HG02943 (cell line): ENCODE measurements around the gene UNC13A.

Experiments
- ATAC-seq: cut with Tn5 transposase; IDR thresholded peaks from one replicate; pipeline ENCODE4 v1.9.1; 2021; ENCODE audit warnings: mild to moderate bottlenecking, low read depth, moderate library complexity; ENCODE audit not compliant: unreplicated experiment

The UNC13A gene

DNA sequence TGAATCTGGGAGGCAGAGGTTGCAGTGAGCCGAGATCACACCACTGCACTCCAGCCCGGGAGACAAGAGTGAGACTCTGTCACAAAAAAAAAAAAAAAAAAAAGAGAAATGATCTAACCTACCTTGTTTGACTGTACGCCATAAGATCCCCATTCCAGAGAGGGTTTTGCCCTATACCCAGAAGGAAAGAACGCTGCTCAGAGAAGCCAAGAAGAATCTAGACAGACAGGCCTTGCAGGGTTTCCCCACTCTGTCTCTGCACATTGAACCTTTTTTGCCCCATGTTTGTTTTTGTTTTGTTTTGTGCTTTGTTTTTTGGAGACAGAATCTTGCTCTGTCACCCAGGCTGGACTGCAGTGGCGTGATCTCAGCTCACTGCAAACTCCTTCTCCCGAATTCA lies 23.7 kb upstream of the UNC13A start:
- no peak for ATAC-seq

DNA sequence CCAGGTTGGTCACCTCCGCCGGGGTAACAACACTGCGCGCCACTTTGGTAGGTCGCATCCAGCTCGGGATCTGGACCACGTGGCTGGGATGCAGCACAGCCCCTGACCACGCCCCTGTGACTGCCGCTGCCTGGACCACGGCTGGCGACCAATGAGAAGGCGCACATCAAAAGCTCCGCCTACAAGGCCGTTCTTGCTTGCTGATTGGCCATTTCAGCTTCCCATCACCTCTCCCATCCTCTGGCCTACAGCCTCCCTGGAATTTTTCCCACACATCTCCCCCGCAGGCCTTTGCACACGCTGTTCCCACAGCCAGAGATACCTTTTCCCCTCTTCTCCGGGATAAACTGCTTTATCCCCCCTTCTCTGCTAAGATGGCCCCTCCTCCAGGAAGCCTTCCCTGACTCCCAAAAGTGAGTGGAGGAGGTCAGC lies 18.6 kb upstream of the UNC13A start:
- no peak for ATAC-seq

DNA sequence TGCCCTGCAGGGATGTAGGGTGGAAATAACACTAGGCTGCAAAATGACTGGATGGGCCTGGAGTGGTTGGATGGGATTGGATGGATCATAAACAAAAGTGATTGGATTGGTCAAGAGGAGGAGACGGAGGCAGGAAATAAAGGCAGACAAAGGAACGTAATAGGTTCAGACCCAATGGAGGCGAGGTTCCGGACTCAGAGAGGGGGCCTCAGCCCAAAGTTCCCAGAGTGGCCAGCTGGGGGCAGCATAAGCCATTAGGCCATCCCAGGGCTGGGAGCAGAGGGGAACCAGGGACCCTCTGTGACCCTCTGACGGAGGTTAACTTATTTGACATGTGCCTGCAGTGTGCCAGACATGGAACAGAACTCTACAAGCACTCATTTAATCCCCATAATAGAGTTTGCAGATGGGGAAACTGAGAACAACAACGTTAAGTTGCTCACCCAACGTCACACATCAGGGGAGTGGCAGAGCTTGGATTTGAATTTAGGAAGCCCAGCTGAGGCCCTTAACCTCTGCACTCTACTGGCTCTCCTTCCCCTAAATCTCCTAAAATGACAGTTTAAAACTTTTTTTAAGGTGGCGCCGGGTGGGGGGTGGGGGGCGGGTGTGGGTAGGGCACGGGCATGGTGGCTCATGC lies 15.8 kb upstream of the UNC13A start:
- no peak for ATAC-seq

DNA sequence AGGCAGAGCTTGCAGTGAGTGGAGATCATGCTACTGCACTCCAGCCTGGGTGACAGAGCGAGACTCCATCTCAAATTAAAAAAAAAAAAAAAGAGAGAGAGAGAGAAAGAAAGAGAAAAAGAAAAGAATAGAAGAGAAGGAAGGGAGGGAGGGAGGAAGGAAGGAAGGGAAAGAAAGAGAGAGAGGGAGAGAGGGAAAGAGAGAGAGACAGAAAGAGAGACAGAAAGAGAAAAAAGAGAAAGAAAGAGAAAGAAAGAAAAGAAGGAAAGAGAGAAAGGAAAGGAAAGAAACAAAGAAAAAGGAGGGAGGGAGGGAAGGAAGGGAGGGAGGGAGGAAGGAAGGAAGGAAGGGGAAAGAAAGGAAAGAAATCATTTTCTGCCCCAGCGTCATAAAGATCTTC lies 7.0 kb upstream of the UNC13A start:
- no peak for ATAC-seq

DNA sequence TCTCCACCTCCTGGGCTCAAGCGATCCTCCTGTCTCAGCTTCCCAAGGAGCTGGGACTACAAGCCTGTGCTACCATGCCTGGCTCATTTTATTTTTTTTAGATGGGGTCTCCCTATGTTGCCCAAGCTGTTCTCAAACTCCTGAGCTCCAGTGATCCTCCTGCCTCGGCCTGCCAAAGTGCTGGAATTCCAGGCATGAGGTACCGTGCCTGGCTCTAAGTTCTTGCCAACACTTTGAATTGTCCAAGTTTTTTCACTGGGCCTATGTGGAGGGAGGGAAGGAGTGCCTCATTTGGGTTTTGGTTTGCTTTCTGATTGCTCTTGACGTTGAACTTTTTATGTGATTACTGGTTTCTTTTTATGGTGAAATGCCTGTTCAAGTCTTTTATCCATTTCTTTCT lies 4.4 kb upstream of the UNC13A start:
- no peak for ATAC-seq

DNA sequence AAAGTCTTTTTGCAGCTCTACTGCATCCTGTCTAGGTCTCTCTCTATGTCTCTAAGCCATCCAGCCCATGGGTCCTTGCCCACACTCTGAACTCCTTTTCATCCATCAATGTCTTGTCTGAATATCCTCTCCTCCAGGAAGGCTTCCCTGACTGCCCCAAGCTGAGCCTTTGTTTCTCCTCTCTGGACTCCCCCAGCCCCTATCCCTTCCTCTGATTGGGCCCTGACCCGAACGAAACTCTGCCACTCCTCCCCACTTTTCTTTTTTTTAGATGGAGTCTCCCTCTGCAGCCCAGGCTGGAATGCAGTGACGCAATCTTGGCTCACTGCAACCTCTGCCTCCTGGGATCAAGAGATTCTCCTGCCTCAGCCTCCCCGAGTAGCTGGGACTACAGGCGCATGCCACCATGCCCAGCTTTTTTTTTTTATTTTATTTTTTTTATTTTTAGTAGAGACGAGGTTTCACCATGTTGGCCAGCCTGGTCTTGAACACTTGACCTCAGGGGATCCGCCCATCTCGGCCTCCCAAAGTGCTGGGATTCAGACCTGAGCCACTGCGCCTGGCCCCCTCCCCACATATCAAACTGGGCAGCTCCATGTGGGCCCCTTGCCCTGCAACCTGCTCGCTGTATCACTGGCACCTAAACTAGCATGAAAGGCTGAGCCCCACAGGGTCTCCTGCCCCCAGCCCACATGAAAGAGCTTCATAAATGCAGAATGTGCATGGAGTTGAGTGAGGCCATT lies 870 bp upstream of the UNC13A start:
- ATAC-seq, result no peak

DNA sequence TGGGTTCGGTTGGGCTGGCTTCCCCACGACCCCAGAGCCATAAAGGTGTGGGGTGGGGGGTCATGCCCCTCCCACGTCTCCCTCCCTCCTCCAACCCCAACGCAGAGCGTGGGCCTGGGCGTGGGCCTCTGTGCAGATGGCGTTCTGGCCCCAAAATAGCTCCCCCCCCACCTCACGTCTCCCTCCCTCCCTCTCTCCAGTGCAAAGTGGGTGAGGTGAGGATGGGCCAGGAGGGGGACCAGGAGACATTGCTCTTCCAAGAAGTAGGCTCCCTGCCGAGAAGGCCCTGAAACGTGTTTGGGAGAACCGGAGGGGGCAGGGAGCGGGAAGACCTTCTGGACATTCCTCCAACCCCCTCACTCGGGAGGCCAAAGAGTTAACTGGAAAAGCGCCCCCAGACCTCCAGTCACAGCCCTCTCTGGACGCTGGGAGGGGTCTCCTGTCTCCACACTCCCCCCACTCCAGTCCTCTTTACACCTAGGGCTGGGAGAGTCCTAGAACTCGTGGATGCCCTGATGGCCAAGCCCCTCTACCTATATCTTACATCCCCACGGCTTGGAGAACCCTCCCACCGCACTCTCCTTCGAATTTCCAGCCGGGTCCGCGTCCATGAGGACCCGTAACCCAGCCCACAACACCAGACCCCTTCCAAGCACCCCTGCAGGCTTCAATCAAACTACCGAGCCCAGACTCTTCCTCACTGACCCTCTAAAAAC lies 855 bp downstream of the UNC13A start:
- ATAC-seq, result no peak

DNA sequence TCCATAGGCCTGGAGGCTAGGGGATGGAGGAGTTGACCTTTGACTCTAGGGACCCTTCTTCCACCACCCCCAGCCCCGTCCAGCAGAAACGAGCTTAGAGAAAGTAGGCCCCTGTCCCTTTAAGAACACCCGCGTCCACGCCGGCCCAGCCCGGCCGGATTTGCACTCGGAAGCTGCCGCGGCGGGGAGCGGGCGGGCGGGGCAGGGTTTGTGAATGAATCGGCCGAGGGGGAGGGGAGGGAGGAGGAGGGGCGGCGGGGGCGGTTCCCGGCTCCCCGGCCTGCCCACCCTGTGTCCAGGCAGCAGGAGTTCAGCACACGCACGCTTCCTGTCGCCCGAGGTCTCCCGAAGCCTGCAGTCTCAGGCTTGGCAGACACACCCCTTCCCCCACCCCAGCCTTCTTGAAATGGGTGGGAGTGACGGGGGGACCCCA lies 1.5 kb downstream of the UNC13A start:
- ATAC-seq, result no peak

DNA sequence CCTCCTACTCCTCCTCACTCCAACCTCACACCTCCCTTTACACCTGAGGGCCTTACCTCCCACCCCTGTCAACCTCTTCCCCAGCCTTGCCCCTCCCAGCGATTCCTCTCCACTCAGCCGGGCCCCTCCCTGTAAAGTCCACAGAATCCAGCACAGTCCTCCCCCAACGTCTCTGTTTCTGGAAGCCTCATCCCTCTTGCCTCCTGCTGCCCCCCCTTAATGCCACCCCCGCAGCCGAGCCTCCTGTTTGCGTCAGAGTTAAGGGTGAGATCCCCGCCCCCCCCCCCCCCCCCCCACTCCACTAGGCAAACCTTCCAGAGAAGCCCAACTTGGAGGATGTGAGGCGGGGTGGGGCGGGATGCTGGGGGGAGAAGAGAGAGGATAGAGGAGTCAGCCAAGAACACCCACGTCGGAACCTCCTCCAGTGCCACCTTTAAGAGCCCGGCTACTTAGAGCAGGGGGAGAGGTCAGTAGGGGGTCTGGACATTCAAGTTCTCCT lies 2.1 kb downstream of the UNC13A start:
- no peak for ATAC-seq

DNA sequence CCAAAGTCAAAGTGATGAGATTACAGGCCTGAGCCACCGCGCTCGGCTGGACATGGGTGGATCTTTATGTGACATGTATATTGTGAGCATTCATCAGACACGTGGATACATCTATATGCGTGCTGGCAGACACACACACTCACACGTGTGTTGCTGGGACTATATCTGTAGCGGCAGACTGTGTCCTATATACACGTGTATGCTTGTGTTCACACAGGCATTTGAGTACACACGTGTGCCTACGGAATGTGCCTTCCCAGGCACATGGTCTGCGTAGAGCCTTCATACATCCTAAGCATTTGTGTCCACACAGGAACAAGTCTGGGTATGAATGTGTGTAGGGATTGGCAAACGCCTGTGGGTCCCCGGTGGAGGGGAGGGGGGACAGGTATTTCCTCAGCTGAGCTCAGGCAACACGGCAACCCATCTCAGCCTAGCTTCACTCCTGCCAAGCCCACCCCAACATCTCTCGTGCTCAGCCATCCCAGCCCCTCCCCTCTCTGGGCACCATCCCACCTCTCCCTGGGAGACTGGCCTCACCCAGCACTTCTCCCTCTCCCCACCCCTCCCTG lies 2.6 kb downstream of the UNC13A start:
- ATAC-seq, result no peak

DNA sequence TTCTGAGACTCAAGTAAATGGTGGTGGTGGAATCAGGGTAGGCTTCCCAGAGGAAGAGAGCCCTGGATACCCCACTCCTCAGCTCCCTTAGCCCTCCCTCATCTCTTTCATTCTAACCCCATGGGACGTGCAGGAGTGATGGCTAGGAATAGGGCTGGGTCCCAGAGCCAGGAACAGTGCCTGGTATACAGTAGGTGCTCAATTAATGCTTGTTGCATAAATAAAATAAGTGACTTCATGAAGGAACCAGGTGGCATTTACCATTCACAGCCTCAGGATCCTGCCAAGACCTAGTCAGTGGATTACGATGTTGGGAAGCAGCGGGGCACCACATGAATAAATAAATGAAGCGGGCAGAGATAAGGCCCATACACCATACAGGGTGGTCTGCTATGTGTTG lies 3.9 kb downstream of the UNC13A start:
- no peak for ATAC-seq

DNA sequence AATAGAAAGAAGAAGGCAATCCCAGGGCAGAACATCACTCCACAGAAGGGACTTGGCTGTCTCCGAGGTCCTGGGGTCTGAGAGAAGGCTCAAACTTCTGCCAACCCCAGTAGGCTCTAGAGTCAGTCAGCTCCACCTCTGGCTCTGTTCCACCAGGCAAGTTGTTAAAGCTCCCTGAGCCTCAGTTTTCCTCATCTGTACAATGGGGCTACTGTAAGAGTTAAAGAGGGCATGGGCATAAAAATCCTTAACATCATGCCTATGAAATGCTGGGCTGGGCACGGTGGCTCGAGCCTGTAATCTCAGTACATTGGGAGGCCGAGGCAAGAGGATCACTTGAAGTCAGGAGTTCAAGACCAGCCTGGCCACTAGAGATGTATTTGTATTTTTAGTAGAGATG lies 5.1 kb downstream of the UNC13A start:
- ATAC-seq, result no peak

DNA sequence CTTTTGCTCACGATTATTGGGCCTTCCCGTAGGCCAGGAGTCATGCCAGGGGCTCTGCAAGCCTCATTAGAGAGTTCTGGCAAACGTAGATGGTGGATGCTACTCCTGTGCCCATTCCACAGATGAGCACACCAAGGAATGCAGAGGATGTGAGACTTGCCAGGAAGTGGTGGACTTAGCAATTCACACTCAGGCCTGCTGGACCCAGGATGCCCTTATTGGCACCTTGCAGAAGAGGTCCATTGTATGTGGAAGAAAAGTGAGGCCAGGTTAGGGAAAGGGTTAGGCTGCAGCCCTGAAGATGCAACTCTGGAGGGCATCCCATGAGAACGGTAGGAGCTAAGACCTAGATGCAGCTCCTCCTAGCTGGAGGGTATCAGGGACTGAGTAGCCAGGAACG lies 5.9 kb downstream of the UNC13A start:
- ATAC-seq, result no peak

DNA sequence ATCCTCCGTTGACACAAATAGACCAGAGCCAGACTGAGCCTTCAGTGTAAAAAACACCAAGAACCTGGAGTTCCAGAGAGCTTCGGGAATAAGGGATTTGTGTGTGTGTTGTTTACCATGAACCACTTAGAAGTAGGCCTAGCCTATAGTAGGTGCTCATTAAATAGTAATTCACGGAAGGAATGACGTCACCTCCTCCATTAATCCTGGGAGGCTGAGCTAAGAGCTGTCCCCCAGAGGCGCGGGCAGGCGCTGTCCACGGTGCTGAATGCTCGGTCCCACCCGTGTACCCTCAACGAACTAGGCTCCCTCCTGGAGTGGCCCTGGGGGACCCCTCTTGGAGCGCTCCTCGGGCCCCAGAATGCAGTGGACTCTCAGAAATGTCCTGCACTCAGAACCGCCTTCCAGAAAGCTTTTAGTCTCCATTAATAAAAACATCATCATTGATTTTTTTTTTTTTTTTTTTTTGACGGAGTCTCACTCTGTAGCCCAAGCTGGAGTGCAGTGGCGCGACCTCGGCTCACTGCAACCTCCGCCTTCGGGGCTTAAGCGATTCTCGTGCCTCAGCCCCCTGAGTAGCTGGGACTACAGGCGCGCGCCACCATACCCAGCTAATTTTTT lies 6.5 kb downstream of the UNC13A start:
- ATAC-seq, result no peak

DNA sequence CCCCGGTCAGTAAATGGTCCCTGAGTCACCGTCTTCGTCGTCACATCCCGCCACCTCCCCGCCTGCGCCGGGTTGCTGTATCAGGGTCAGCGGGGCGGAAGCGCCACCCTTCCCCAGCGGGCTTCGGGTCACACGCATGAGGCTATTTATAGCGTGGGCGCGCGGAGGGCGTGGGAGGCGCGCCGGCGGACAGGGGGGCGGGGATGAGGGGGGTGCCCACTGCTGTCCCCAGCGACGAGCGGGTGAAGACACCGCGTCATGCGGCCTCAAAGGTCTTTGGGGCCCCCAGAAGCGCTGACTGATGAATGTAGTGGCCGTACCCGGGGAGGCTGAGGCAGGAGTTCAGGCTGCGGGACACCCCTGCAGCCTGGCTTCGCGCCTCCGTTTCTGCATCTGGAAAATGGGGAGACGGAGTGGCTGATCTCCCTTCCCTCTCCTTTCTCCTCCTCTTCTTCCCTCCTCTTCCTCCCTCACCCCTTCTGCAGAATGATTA lies 7.9 kb downstream of the UNC13A start:
- ATAC-seq, result no peak

DNA sequence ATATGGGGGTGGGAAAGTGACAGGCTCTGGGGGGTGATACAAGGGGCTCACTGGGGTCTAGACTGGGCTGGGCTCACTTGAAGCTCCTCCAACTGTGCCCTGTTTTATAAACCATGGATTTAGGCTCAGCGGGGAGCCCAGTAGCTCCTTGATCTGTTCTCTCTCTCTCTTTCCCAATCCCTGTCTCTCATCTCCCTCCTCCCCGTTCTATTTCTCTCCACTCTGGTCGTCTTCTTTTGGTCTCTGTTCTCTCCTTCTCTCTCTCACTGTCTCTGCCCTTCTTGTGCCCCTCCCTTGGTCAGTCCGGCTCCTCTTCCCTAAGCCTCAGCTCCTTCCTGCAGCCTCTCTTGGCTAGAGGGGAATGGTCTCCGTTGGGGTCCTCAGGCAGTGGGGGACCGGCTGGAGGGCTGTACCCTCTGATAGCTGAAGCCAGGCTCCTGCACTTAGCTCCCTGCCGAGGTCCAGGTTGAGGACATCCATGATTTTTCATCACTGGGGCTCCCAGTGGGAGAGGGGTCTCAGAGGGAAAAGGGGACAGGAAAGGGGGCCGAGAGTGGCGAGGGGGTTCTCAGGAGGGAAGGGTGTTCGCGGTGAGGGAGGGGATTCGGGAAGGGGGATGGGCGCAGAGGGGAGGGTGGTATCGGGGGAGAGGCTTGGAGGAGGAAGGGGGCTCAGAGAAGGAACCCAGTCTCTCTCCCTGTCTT lies 8.5 kb downstream of the UNC13A start:
- ATAC-seq, result no peak

DNA sequence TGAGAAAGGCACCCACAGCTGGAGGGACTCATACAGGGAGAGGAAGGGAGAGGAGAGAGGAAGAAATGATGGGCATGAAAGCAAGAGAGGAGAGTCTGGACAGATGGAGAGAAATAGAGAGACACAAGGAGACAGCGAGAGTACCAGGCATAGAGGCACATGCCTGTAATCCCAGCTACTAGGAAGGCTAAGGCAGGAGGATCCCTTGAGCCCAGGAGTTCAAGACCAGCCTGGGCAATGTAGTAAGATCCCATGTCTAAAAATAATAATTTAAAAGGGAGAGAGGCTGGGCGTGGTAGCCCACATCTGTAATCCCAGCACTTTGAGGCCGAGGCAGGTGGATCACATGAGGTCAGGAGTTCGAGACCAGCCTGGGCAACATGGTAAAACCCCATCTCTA lies 9.3 kb downstream of the UNC13A start:
- no peak for ATAC-seq

DNA sequence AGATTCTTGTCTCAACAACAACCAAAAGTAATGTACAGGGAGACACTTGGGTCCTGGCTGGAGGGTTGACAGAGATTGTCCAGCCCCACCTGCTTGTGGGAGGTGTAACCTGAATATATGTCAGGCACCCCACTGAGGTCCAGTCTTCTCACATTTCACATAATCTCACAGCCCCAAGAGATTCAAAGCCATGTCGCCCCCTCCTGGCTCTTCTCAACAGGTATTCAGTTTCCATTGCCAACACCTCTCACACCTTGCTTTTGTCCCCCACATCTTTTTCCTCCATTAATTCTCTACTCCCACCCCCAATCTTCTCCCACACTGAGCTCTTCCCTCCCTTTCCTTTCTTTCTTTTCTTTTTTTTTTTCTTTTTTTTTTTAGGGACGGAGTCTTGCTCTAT lies 11.2 kb downstream of the UNC13A start:
- ATAC-seq, result no peak

DNA sequence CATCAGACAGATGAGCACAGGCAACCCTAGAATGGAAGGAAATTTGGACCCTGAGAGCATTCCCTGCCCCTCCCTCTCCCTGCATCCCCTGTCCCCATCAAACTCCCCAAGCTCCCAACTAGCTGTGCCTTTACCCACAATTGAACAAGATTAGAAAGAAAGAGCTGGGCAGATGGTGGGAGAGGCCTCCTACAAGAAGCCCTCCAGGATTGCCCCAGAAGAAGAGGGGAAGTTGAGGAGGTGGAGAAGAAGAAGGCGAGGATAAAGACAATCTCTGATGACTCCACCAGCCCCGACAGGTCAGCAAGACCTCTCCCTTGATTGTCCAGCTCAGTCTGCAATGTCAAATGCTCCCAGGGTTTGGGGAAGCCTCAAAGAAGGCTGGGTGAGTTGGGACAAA lies 11.9 kb downstream of the UNC13A start:
- no peak for ATAC-seq
